Inflammatory macrophage treated with lipopolysaccharide for 1 hour (primary cell): ENCODE data around the gene PTPRZ1.

Experiments used
- DNase-seq, 2 donors: peaks; one replicate each; pipeline ENCODE4 v3.0.0-alpha.2; 2020 to 2022

PTPRZ1 gene

GRCh38 chr7:121960678-121961077 is 87.7 kb downstream of the PTPRZ1 start:
- no peak for DNase-seq

DNA sequence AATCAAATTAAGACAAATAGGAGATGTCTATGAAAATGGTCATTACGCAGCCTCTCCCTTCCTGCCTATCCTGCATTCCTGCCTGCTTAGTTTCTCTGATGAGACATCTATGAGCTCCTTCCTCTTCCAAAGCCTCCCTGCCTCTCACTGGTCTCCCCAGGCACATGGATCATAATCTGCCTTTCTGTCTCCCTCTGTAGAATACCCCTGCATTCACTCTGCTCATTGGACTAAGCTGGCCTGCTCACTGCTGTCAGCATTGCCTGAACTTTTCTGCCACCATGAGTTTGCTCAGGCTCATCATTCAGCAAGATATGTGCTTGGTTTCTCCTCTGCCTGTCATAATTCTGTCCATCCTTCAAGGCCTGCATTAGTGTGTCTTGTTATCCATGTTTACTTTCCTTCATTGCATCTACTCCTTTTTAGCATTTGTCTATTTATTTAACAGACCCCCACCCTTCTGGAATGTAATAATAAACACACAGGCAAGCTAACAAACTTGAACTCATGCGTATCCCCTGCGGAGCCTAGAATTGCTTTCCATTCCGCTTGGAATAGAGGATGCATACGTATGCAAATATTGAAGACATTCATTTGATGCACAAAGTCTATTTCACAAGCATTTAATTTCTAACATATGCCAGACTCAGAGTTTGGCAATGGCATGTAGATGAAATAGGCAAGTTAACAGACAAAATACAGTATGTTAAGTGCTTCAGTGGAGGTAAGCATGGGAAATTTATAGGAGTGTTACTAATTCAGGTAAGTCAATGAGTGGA is 88.3 kb downstream of the PTPRZ1 start:
- no peak for DNase-seq

GRCh38 chr7:121966276-121966934 is 93.4 kb downstream of the PTPRZ1 start:
- DNase-seq, result no peak

- no peak for DNase-seq
Observed at GRCh38 chr7:121966935-121967332, 94.0 kb downstream of the PTPRZ1 start.

DNA sequence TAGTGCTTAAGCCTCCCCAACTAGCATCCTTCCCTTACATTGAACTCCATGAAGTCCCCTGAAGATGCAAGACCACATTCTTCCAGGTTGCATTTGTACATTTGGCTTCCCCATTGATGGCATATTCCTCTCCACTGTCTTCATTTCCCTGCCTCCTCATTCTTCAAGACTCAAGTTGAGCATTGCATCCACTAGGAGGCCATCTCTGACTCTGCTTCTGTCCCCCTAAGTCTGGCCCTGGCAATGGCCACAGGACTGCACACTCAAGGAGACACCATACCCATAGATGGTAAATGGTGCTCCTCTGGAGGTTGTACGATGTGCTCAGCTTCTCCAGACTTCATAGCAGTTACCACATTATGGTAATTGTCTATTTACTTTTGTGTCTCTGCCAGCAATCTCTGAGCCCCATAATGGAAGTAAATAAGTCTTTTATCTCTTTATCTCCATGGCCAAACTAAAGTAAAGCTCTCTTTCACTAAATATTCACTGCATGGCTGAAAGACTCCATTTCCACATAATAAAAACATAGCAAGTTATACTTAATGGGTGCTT is 112.6 kb downstream of the PTPRZ1 start:
- DNase-seq, result no peak

DNA sequence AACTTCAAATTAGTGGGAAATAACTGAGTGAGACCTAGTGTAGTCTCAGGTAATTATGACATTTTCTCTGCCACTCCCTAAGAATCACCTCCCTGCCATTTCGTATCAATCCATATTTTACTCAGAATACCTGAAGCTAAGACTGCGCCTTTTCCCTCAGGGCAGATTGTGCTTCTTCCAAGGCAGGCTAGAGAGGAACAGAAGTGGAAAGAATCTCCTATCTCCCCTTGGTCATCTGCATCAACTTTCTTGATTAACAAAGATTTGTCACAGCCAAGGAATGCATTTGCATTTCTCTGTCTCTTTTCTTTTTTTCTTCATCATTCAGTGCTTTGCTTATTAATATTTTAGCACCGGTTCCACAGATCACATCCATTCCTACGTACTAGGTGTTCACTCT is 119.1 kb downstream of the PTPRZ1 start:
- no peak for DNase-seq

DNA sequence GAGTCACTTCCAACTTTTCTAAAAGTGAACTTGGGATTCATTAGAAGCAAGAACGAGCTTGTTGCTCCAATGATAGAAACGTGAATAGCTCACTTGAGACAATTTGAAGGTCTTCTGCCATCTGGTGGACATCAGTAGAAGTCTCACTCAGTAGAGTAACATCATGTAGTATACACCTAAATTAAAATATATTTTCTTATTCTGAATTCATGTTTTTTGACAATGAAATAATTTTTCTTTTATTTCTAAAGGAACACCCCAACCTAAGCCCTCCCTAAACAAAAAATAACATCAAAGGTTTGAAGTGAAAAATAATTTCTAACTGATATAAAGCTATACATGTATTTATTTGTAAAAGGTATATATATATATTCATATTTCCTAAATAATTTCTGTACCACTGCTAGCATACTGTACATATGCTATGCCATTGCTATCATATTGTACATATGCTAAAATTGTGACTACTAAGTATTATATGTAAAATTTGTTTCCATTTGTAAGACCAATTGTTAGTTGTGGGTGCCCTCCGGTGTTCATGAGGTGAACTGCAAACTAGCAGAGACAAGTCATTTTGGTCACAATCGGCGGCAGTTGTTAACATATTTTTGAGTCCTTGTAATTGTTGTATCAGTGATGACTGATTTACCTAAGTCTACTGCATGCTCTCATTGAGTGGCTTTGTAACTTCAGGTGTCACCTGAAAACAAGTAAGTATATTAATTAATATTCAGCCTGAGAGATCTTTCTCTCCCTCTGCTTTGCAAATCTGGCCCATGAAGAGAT is 121.9 kb downstream of the PTPRZ1 start:
- DNase-seq, result peak; percentile 35 to 60

DNA sequence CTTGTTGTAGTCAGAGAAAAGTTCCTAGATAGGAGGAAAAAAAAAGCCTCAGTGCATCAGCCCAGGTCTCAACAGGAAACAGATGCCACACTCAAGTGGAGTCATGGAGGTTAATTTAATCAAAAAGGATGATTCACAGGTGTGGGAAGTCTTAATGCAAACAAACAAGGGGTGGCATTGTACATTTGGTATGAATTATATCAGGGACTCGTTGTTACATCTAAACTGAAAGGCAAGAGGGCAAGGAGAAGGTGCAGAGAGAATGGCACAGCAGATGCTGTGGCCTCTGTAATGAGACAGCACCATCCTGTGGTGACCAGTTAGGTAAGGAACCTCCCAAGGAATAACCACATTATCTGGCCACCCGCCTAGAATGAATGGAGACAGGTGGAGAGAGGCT is 133.7 kb downstream of the PTPRZ1 start:
- no peak for DNase-seq

DNA sequence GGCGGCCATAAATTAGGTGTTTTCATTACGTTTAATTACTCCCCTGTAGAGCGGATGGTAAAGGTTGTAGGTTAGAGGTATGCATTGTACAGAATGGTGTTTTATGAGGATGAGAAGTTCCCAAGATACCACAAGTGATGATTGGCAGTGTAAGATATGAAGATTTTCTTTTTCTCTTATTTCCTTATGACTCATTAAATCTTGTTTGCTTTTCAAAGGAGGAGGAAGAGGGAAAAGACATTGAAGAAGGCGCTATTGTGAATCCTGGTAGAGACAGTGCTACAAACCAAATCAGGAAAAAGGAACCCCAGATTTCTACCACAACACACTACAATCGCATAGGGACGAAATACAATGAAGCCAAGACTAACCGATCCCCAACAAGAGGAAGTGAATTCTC is 137.2 kb downstream of the PTPRZ1 start:
- DNase-seq, result no peak

GRCh38 chr7:122013065-122013464 is 140.1 kb downstream of the PTPRZ1 start:
- DNase-seq, result no peak

- no peak for DNase-seq
Observed at GRCh38 chr7:122013630-122014029, 140.7 kb downstream of the PTPRZ1 start.

DNA sequence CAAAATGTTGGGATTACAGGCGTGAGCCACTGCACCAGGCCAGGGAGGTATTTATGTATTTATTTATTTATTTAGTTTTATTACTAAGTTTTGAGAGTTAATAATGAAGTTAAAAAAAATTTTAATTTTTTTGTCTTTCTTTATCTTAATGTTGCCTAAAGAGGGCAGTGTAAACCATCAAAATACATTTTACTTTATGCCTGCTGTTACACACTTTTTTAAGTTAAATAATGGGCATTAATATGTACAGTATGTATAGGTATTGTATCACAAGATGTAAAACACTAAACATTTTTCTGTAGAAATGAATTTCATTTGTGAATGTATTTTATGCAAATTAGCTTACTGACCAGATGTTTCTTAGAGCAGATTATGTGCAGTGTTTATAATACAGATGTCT is 141.7 kb downstream of the PTPRZ1 start:
- DNase-seq, result no peak

GRCh38 chr7:122018032-122018431 is 145.1 kb downstream of the PTPRZ1 start:
- DNase-seq, result no peak

- no peak for DNase-seq
Observed at GRCh38 chr7:122027058-122027457, 154.1 kb downstream of the PTPRZ1 start.

GRCh38 chr7:122033641-122034040 is 160.7 kb downstream of the PTPRZ1 start:
- no peak for DNase-seq

GRCh38 chr7:122035876-122036275 is 162.9 kb downstream of the PTPRZ1 start:
- DNase-seq, result no peak

- DNase-seq, result no peak
Observed at GRCh38 chr7:122038134-122038533, 165.2 kb downstream of the PTPRZ1 start.

GRCh38 chr7:122038904-122039303 is 165.9 kb downstream of the PTPRZ1 start:
- DNase-seq, result no peak

- DNase-seq, result no peak
Observed at GRCh38 chr7:122040147-122040546, 167.2 kb downstream of the PTPRZ1 start.

DNA sequence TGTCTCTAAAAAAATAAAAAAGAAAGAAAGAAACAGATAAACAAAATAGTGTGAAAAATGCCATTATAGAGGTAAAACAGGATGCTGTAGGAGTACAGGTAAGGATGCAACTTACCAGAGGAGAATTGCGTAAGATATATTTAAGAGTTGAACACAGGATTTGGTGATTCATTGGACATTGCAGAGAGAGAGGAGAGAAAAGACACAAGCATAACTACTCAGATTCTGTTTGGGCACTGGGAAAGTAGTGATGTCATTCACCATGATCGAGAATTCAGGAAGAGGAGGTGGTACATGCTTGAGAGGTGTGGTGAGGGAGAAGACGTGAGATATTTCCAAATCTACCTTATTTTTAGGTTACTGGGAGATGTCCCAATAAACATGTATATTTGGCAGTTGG is 173.4 kb downstream of the PTPRZ1 start:
- DNase-seq, result no peak

DNA sequence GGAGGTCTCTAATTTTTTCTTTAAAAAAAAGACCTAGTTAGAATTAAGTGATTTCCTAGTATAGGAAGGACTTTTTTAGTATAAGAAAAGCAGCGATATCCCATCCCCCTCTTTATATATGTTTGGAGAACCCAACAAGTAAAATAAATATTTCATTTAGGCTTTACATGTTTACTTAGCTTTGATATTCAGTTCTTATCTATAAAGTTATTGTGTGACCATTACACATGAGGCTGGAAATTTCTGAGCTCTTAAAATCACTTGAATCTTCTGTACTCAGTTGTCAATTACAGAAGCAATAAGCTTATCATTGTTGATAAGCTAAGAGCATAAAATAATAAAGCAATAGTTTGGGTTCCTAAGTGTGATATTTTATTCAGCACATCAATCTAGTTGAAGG is 181.4 kb downstream of the PTPRZ1 start:
- DNase-seq, result no peak

DNA sequence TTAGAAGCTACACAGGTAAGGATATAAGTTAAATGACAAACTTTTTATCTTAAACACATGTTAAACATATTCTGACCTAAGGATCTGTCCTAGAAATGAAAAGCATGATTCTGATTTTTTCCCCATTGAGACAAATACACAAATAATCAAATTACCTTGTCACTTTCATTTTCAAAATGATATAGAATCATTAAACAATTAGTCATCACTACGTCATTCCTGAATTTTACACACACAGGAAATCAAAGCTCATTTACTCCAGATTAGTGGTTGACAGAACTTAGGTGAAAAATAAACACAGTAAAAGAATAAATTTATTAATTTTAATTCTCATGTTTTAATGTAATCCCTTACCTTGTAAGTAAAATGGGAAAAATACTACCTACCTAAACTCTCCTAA is 182.1 kb downstream of the PTPRZ1 start:
- DNase-seq, result no peak

- DNase-seq, result no peak
Observed at GRCh38 chr7:122056977-122057376, 184.0 kb downstream of the PTPRZ1 start.

GRCh38 chr7:122059542-122059941 is 186.6 kb downstream of the PTPRZ1 start:
- DNase-seq, result no peak
